Heart left ventricle (tissue), 16 donors: Measurements from ENCODE around the gene SCGB3A2. TPM values are rescaled to one million over a fixed set of nuclear protein-coding genes. Genes with fewer than 3 reads are reported as not detected.
A peak's percentile ranks its signal among the peaks of the same experiment; 100 is the strongest.

Experiments
- ATAC-seq, 4 donors: fragments of 200-7000 bp; cut with Tn5 transposase; one replicate each; pipeline ENCODE4 v1.9.1; 2020 to 2022; ENCODE audit warnings: moderate library complexity in 4 of 4, mild to moderate bottlenecking in 3 of 4, moderate number of reproducible peaks in 1 of 4
- DNase-seq, 5 donors: peaks; one replicate each; pipeline ENCODE4 v3.0.0-alpha.2; 2020
- H3K27ac ChIP-seq, 12 donors: fragments of 200-600 bp; sonication (generic) in 4 of 12; one replicate each; pipeline versions ENCODE4 v1.5.0 to v1.8.0; 2016 to 2022; ENCODE audit warnings: mild to moderate bottlenecking in 2 of 12
- H3K27me3 ChIP-seq, 9 donors: fragments of 200-600 bp; sonication (generic) in 2 of 9; one replicate each; pipeline versions ENCODE4 v1.5.1 to v1.8.0; 2016 to 2022; ENCODE audit warnings: mild to moderate bottlenecking in 3 of 9
- H3K36me3 ChIP-seq, 9 donors: fragments of 200-600 bp; sonication (generic) in 2 of 9; one replicate each; pipeline versions ENCODE4 v1.5.0 to v1.8.0; 2018 to 2022; ENCODE audit warnings: mild to moderate bottlenecking in 2 of 9
- H3K4me1 ChIP-seq, 12 donors: fragments of 200-600 bp; sonication (generic) in 4 of 12; one replicate each; pipeline versions ENCODE4 v1.5.0 to v1.8.0; 2016 to 2022; ENCODE audit warnings: mild to moderate bottlenecking in 3 of 12
- H3K4me3 ChIP-seq, 12 donors: fragments of 200-600 bp; sonication (generic) in 4 of 12; one replicate each; pipeline versions ENCODE4 v1.5.0 to v1.8.0; 2017 to 2022; ENCODE audit warnings: mild to moderate bottlenecking in 9 of 12, moderate library complexity in 4 of 12
- H3K9me3 ChIP-seq, 12 donors: fragments of 200-600 bp; sonication (generic) in 4 of 12; one replicate each; pipeline versions ENCODE4 v1.5.0 to v1.8.0; 2016 to 2022; ENCODE audit warnings: mild to moderate bottlenecking in 1 of 12
- CTCF ChIP-seq, 12 donors: fragments of 200-600 bp; sonication (generic) in 4 of 12; IDR thresholded peaks; one replicate each; pipeline versions ENCODE4 v1.5.0 to v1.8.0; 2018 to 2022; ENCODE audit warnings: antibody characterized with exemption in 12 of 12, mild to moderate bottlenecking in 5 of 12
- POLR2A ChIP-seq, 2 donors: fragments of 450-650 bp; IDR thresholded peaks; one replicate each; pipeline ENCODE4 v1.6.1; 2017; ENCODE audit warnings: antibody characterized with exemption in 2 of 2, mild to moderate bottlenecking in 2 of 2, moderate library complexity in 2 of 2
- WGBS, 4 donors: extraction: QIAGEN DNeasy Blood & Tissue Kit in 2 of 4; methylation state at CpG; one replicate each; pipeline versions ENCODE4 v1.1.5 to v1.1.7; 2013 to 2018; 5-methylcytosine and 5-hydroxymethylcytosine counted together
- intact Hi-C, 10 donors: fragments of 100-400 bp; cut with DNase I; formaldehyde crosslinking; loops; one replicate each; pipeline versions ENCODE4 v1.11.1 to v1.14.2; 2022
- polyA plus RNA-seq, 2 donors: library from polyadenylated mRNA; stranded (reverse); fragments of 200-250 nt; gene quantifications; one replicate each; pipeline ENCODE4 v1.2.3, GENCODE V29; 2013
- total RNA-seq, 9 donors: library from RNA; depleted of rRNA in 2 of 9; stranded (reverse); fragments of >200 nt in 2 of 9; fragmentation: NEBNext Ultra II Directional in 3 of 9; extraction: Animal tissue kit (Norgen Biotek cat#: 25700) in 3 of 9; gene quantifications; one replicate each; pipeline versions ENCODE4 v1.1.0 to v1.2.4, GENCODE V29; 2016 to 2023
- donor health status: ischemic (EF 13 %, LVEDD 7.1; RV severe dilation, severe dysfunction).
- donor health status: healthy with polysubstance abuse.
- donor health status: DM: no; HTN: yes; CAD: no.
- donor health status: DM: no; HTN: no; CAD: no.
- donor health status: ischemic (EF 25% LVEDD 6.9; RV normal size, moderate dysfunction).
- donor health status: ischemic (EF 25% LVEDD 5.7; RV mildly dilated, moderate dysfunction).
- donor health status: healthy.
- donor health status: DM: yes; HTN: yes; CAD: no.
- donor health status: ischemic (EF 35%, LVEDD 5.7; RV mildly dilated, moderate dysfunction).
- donor health status: nonischemic (EF 11% LVEDD 7.7; RV severe dilation, severe dysfunction).
- donor health status: DM: yes; HTN: yes; CAD: no.
- donor health status: PGD.
- donor health status: ischemic (EF 29% LVEDD 5.4; RV normal size, mild dysfunction).
- donor health status: nonischemic (EF 23%, LVEDD 6.1; RV moderate dilation, normal function).

Gene SCGB3A2
- total and polyA plus RNA-seq, 11 donors, result 0.30 TPM; not detected in 10

GRCh38 chr5:147845618-147846017 lies 32.9 kb upstream of the SCGB3A2 start:
- no peaks in the 10 kb centered on the region for H3K9me3 ChIP-seq
- ATAC-seq, result peak in 2 of 4 donors; percentile 53 to 55
- no peak overlapping the region for H3K4me3 ChIP-seq
- 44 to 57% (median 50%) methylated on average over 4 of the region's 4 CpGs for WGBS, 4 donors
- peaks cover 0 to 6% (median 0%) of the 10 kb centered on the region in 9 donors for H3K27me3 ChIP-seq
- H3K27ac ChIP-seq, result no peak overlapping the region
- no peak for DNase-seq
- no peak for TF ChIP-seq CTCF (IDR thresholded peaks at IDR 0.05)
- H3K4me1 ChIP-seq, result no peaks in the 10 kb centered on the region
- intact Hi-C loops, result no loop called here
- no peaks in the 10 kb centered on the region for H3K36me3 ChIP-seq

GRCh38 chr5:147849226-147849625 lies 29.3 kb upstream of the SCGB3A2 start:
- H3K4me3 ChIP-seq, result no peak overlapping the region
- DNase-seq (no peak), ATAC-seq (no peak)
- no peaks in the 10 kb centered on the region for H3K9me3 ChIP-seq
- no peak overlapping the region for H3K27ac ChIP-seq
- no peaks in the 10 kb centered on the region for H3K36me3 ChIP-seq
- intact Hi-C loops, result no loop called here
- TF ChIP-seq CTCF (IDR thresholded peaks at IDR 0.05), result no peak
- TF ChIP-seq POLR2A (IDR thresholded peaks at IDR 0.05), result no peak
- 42 to 74% (median 56%) methylated on average over 2 of the region's 2 CpGs for WGBS, 4 donors
- peaks cover 0 to 3% (median 0%) of the 10 kb centered on the region in 12 donors for H3K4me1 ChIP-seq
- H3K27me3 ChIP-seq, result peaks cover 0 to 6% (median 0%) of the 10 kb centered on the region in 9 donors

GRCh38 chr5:147851578-147851977 lies 26.9 kb upstream of the SCGB3A2 start:
- TF ChIP-seq CTCF (IDR thresholded peaks at IDR 0.05), result no peak
- no peak for TF ChIP-seq POLR2A (IDR thresholded peaks at IDR 0.05)
- DNase-seq, result no peak
- ATAC-seq, result no peak
- Histone ChIP-seq H3K4me1 (peaks cover 0 to 3% (median 0%) of the 10 kb centered on the region in 12 donors), H3K9me3 (no peaks in the 10 kb centered on the region), H3K4me3 (no peak overlapping the region), H3K36me3 (no peaks in the 10 kb centered on the region), H3K27me3 (no peaks in the 10 kb centered on the region), H3K27ac (no peak overlapping the region)
- WGBS, 4 donors, result 80 to 90% (median 87%) methylated on average over 3 of the region's 3 CpGs
- intact Hi-C loops, result loop anchor here in 2 of 10 donors (10.0 kb wide), 1 partner anchor 263 kb away; no protein-coding TSS in a partner anchor

GRCh38 chr5:147852365-147852764 lies 26.1 kb upstream of the SCGB3A2 start:
- ATAC-seq (no peak), DNase-seq (no peak)
- intact Hi-C loops, result loop anchor here in 2 of 10 donors (10.0 kb wide), 1 partner anchor 262 kb away; no protein-coding TSS in a partner anchor
- 39 to 71% (median 53%) methylated on average over 3 of the region's 3 CpGs for WGBS, 4 donors
- H3K36me3 ChIP-seq, result no peaks in the 10 kb centered on the region
- H3K27me3 ChIP-seq, result no peaks in the 10 kb centered on the region
- H3K9me3 ChIP-seq, result no peaks in the 10 kb centered on the region
- TF ChIP-seq CTCF (IDR thresholded peaks at IDR 0.05) (no peak), POLR2A (IDR thresholded peaks at IDR 0.05) (no peak)
- H3K4me3 ChIP-seq, result no peak overlapping the region
- H3K27ac ChIP-seq, result no peak overlapping the region
- peaks cover 0 to 3% (median 0%) of the 10 kb centered on the region in 12 donors for H3K4me1 ChIP-seq
